Neural cell (in vitro differentiated cells): ENCODE measurements around the gene GABRB2. TPM values are rescaled to one million over a fixed set of nuclear protein-coding genes. Genes with fewer than 3 reads are reported as not detected.

ENCODE experiments used
- H2AFZ ChIP-seq: fragments of 200-600, 300-800 bp; sonication (generic), shearing (Covaris generic); 2 replicates; pipeline ENCODE4 v1.6.0; 2014; ENCODE audit warnings: low read depth, mild to moderate bottlenecking, antibody characterized with exemption, low read length, moderate library complexity
- H3F3A ChIP-seq: fragments of 200-600 bp; shearing (Covaris generic); 2 replicates; pipeline ENCODE4 v1.6.1; 2016; ENCODE audit warnings: mild to moderate bottlenecking, moderate library complexity, mixed read lengths, antibody characterized with exemption, low read length; ENCODE audit not compliant: insufficient read depth, poor library complexity, severe bottlenecking
- H3K27ac ChIP-seq: fragments of 200-600, 300-800 bp; sonication (generic), shearing (Covaris generic); 2 replicates; pipeline ENCODE4 v1.5.1; 2014; ENCODE audit warnings: mild to moderate bottlenecking, low read length, moderate library complexity
- H3K27me3 ChIP-seq: fragments of 300-800, 200-600 bp; sonication (generic), shearing (Covaris generic); 2 replicates; pipeline ENCODE4 v1.6.0; 2014; ENCODE audit warnings: mild to moderate bottlenecking, low read depth, low read length, moderate library complexity; ENCODE audit not compliant: insufficient read depth
- H3K36me3 ChIP-seq: fragments of 300-800, 200-600 bp; sonication (generic), shearing (Covaris generic); 2 replicates; pipeline ENCODE4 v1.5.1; 2014; ENCODE audit warnings: mild to moderate bottlenecking, antibody characterized with exemption, low read length, moderate library complexity; ENCODE audit not compliant: insufficient read depth
- H3K4me2 ChIP-seq: fragments of 300-800, 200-600 bp; sonication (generic), shearing (Covaris generic); 2 replicates; pipeline ENCODE4 v1.6.0; 2014; ENCODE audit warnings: mild to moderate bottlenecking, low read length
- H3K4me3 ChIP-seq: fragments of 300-800, 200-600 bp; sonication (generic), shearing (Covaris generic); 2 replicates; pipeline ENCODE4 v1.5.1; 2014; ENCODE audit warnings: mild to moderate bottlenecking, low read length, moderate library complexity
- H3K79me2 ChIP-seq: fragments of 200-600 bp; shearing (Covaris generic); replicated peaks from 2 replicates; pipeline ENCODE4 v1.6.0; 2014; ENCODE audit warnings: mild to moderate bottlenecking, low read length, moderate library complexity; ENCODE audit not compliant: insufficient read depth
- H3K9ac ChIP-seq: fragments of 300-800, 200-600 bp; sonication (generic), shearing (Covaris generic); 2 replicates; pipeline ENCODE4 v1.6.1; 2016; ENCODE audit warnings: mild to moderate bottlenecking, low read length, mixed read lengths
- H3K9me2 ChIP-seq: fragments of 200-600 bp; shearing (Covaris generic); 2 replicates; pipeline ENCODE4 v1.6.1; 2016; ENCODE audit warnings: mild to moderate bottlenecking, low read length, mixed read lengths; ENCODE audit not compliant: insufficient read depth
- H3K9me3 ChIP-seq: fragments of 200-600, 300-800 bp; sonication (generic), shearing (Covaris generic); 2 replicates; pipeline ENCODE4 v1.6.1; 2016; ENCODE audit warnings: mild to moderate bottlenecking, mixed run types, low read length, moderate library complexity, mixed read lengths
- H4K20me1 ChIP-seq: fragments of 200-600 bp; shearing (Covaris generic); 2 replicates; pipeline ENCODE4 v1.6.1; 2016; ENCODE audit warnings: mild to moderate bottlenecking, mixed run types; ENCODE audit not compliant: insufficient read depth
- CTCF ChIP-seq: fragments of 450-650 bp; IDR thresholded peaks from 2 replicates; pipeline ENCODE4 v1.5.1; 2014; ENCODE audit warnings: antibody characterized with exemption, mild to moderate bottlenecking, moderate library complexity; ENCODE audit not compliant: poor library complexity, severe bottlenecking
- EP300 ChIP-seq: fragments of 450-650 bp; conservative IDR thresholded peaks from 2 replicates; pipeline ENCODE4 v1.6.1; 2014; ENCODE audit warnings: antibody characterized with exemption, mild to moderate bottlenecking, moderate library complexity; ENCODE audit not compliant: poor library complexity, severe bottlenecking
- EZH2 ChIP-seq: fragments of 200-600, 300-800 bp; shearing (Covaris generic), sonication (generic); IDR thresholded peaks from 2 replicates; pipeline ENCODE4 v1.6.1; 2014; ENCODE audit warnings: antibody characterized with exemption, low read length, borderline replicate concordance, mild to moderate bottlenecking; ENCODE audit not compliant: insufficient read depth, poor library complexity, severe bottlenecking
- MXI1 ChIP-seq: fragments of 450-650 bp; conservative IDR thresholded peaks from 2 replicates; pipeline ENCODE4 v1.6.1; 2014; ENCODE audit warnings: antibody characterized with exemption, mild to moderate bottlenecking; ENCODE audit not compliant: poor library complexity, severe bottlenecking
- POLR2AphosphoS5 ChIP-seq: IDR thresholded peaks from 2 replicates; pipeline ENCODE4 v1.6.1; 2012
- RAD21 ChIP-seq: fragments of 450-650 bp; conservative IDR thresholded peaks from 2 replicates; pipeline ENCODE4 v1.6.1; 2014; ENCODE audit warnings: antibody characterized with exemption, mild to moderate bottlenecking, moderate library complexity
- REST ChIP-seq: IDR thresholded peaks from 2 replicates; pipeline ENCODE4 v1.6.1; 2012; ENCODE audit warnings: borderline replicate concordance
- SMC3 ChIP-seq: fragments of 450-650 bp; conservative IDR thresholded peaks from 2 replicates; pipeline ENCODE4 v1.6.1; 2014; ENCODE audit warnings: antibody characterized with exemption, mild to moderate bottlenecking, moderate library complexity; ENCODE audit not compliant: poor library complexity
- TAF1 ChIP-seq: IDR thresholded peaks from 2 replicates; pipeline ENCODE4 v1.6.1; 2012; ENCODE audit warnings: low read depth
- polyA plus RNA-seq: library from polyadenylated mRNA; depleted of rRNA; stranded (reverse); fragments of >200 nt; gene quantifications from 2 replicates; pipeline ENCODE4 v1.2.3, GENCODE V29; 2014

GABRB2 gene
- polyA plus RNA-seq, 1 donor from 2014 or later: 106 TPM

GRCh38 chr5:161442471-161442870, 104.1 kb downstream of the GABRB2 start:
- Histone ChIP-seq H2AFZ (no peak overlapping the region), H3K36me3 (no peaks in the 10 kb centered on the region), H4K20me1 (no peaks in the 10 kb centered on the region), H3K27me3 (no peaks in the 10 kb centered on the region), H3K9me3 (no peaks in the 10 kb centered on the region), H3K4me3 (no peak overlapping the region), H3K4me2 (no peak overlapping the region), H3K9me2 (no peaks in the 10 kb centered on the region), H3K79me2 (no peaks in the 10 kb centered on the region), H3K27ac (no peak overlapping the region), H3F3A (peaks cover 7% of the 10 kb centered on the region), H3K9ac (no peak overlapping the region)
- TF ChIP-seq RAD21 (no peak), REST (no peak), EZH2 (no peak), POLR2AphosphoS5 (no peak), MXI1 (no peak), SMC3 (no peak), EP300 (no peak), TAF1 (no peak), CTCF (no peak)

GRCh38 chr5:161432798-161433197, 113.7 kb downstream of the GABRB2 start:
- no peak overlapping the region for H3K27ac ChIP-seq

More at GRCh38 chr5:161432798-161433197, 113.7 kb downstream of the GABRB2 start:
- TF ChIP-seq RAD21 (no peak), CTCF (no peak), TAF1 (no peak), REST (no peak), SMC3 (no peak), MXI1 (no peak), POLR2AphosphoS5 (no peak), EZH2 (no peak), EP300 (no peak)
- Histone ChIP-seq H3K9ac (no peak overlapping the region), H4K20me1 (no peaks in the 10 kb centered on the region), H3K79me2 (no peaks in the 10 kb centered on the region), H2AFZ (no peak overlapping the region), H3K9me3 (no peaks in the 10 kb centered on the region), H3K36me3 (no peaks in the 10 kb centered on the region), H3K27me3 (no peaks in the 10 kb centered on the region), H3K4me2 (no peak overlapping the region), H3F3A (no peaks in the 10 kb centered on the region), H3K4me3 (no peak overlapping the region), H3K9me2 (no peaks in the 10 kb centered on the region)
